ENCODE data around the gene BUB3. TPM values are rescaled to one million over a fixed set of nuclear protein-coding genes. Genes with fewer than 3 reads are reported as not detected.

Gene BUB3
- 213 and 216 TPM in 2 replicates for total RNA-seq

GRCh38 chr10:123154092-123154710 lies at the start of gene BUB3:
TSS of gene BUB3 (plus strand) at chr10:123154402. CDS start at chr10:123154918, 516 bp downstream.
- intact Hi-C loops (cut with micrococcal nuclease) = loop anchor here (1.0 to 10.0 kb wide), 7 partner anchors 89 to 1651 kb away; partner anchors contain the start of genes ABRAXAS2, C10orf88, FAM24B and IKZF5

GRCh38 chr10:123109466-123109865 lies 44.7 kb upstream of the BUB3 start:
- intact Hi-C loops (cut with micrococcal nuclease) = no loop called here

GRCh38 chr10:123117644-123118417 lies 36.4 kb upstream of the BUB3 start:
- intact Hi-C loops (cut with micrococcal nuclease) = no loop called here

- intact Hi-C loops (cut with micrococcal nuclease) = no loop called here
Measured at GRCh38 chr10:123119081-123119480, 35.1 kb upstream of the BUB3 start.

GRCh38 chr10:123126246-123126645 lies 28.0 kb upstream of the BUB3 start:
- intact Hi-C loops (cut with micrococcal nuclease) = no loop called here

GRCh38 chr10:123129618-123130271 lies 24.5 kb upstream of the BUB3 start:
- intact Hi-C loops (cut with micrococcal nuclease) = loop anchor here (5.0 kb wide), 1 partner anchor 253 kb away; no protein-coding TSS in a partner anchor

- intact Hi-C loops (cut with micrococcal nuclease) = loop anchor here (1.0 to 5.0 kb wide), 4 partner anchors 12 to 426 kb away; no protein-coding TSS in a partner anchor
Measured at GRCh38 chr10:123132576-123133477, 21.4 kb upstream of the BUB3 start.

- intact Hi-C loops (cut with micrococcal nuclease) = loop anchor here (1.0 to 5.0 kb wide), 4 partner anchors 12 to 426 kb away; no protein-coding TSS in a partner anchor
Measured at GRCh38 chr10:123133541-123134342, 20.5 kb upstream of the BUB3 start.

GRCh38 chr10:123134343-123134914 lies 19.8 kb upstream of the BUB3 start:
- intact Hi-C loops (cut with micrococcal nuclease) = loop anchor here (5.0 kb wide), 1 partner anchor 248 kb away; no protein-coding TSS in a partner anchor

- intact Hi-C loops (cut with micrococcal nuclease) = loop anchor here (5.0 kb wide), 1 partner anchor 247 kb away; no protein-coding TSS in a partner anchor
Measured at GRCh38 chr10:123134915-123135414, 19.2 kb upstream of the BUB3 start.

GRCh38 chr10:123135415-123136141 lies 18.6 kb upstream of the BUB3 start, which contains the start of gene HMX3:
TSS of gene HMX3 (plus strand) at chr10:123135970. CDS start at chr10:123136051, 81 bp downstream.
- intact Hi-C loops (cut with micrococcal nuclease) = no loop called here

- intact Hi-C loops (cut with micrococcal nuclease) = no loop called here
Measured at GRCh38 chr10:123136221-123136805, 17.9 kb upstream of the BUB3 start.

GRCh38 chr10:123136806-123137642 lies 17.2 kb upstream of the BUB3 start:
- intact Hi-C loops (cut with micrococcal nuclease) = loop anchor here (1.0 kb wide), 1 partner anchor 14 kb away; no protein-coding TSS in a partner anchor

GRCh38 chr10:123139165-123139520 lies 15.1 kb upstream of the BUB3 start:
- intact Hi-C loops (cut with micrococcal nuclease) = no loop called here

- intact Hi-C loops (cut with micrococcal nuclease) = loop anchor here (5.0 kb wide), 1 partner anchor 1308 kb away; no protein-coding TSS in a partner anchor
Measured at GRCh38 chr10:123139521-123140163, 14.6 kb upstream of the BUB3 start.

GRCh38 chr10:123140164-123140982 lies 13.8 kb upstream of the BUB3 start:
- intact Hi-C loops (cut with micrococcal nuclease) = loop anchor here (5.0 kb wide), 1 partner anchor 1307 kb away; no protein-coding TSS in a partner anchor
